Keratinocyte (primary cell): ENCODE measurements around the gene KCNK17. TPM values are rescaled to one million over a fixed set of nuclear protein-coding genes. Genes with fewer than 3 reads are reported as not detected.

ENCODE experiments used
- DNase-seq: peaks from one replicate; pipeline ENCODE4 v3.0.0-alpha.2; 2011; ENCODE audit warnings: low read depth, missing footprints, low spot score
- FAIRE-seq: peaks from 2 replicates; lab custom pipeline; 2011; peaks lifted over from hg19 to GRCh38; lab: Jason Lieb, UNC
- H2AFZ ChIP-seq: 2 replicates; pipeline ENCODE4 v1.6.0; 2012; ENCODE audit warnings: low read length, control low read depth, inconsistent platforms; ENCODE audit not compliant: control insufficient read depth
- H3K27ac ChIP-seq: 2 replicates; pipeline ENCODE4 v1.5.1; 2011; ENCODE audit warnings: low read length; ENCODE audit not compliant: control insufficient read depth, insufficient read depth
- H3K27me3 ChIP-seq: 3 replicates; pipeline ENCODE4 v1.6.0; 2011; ENCODE audit warnings: low read length; ENCODE audit not compliant: control insufficient read depth, insufficient read depth; ENCODE audit errors: extremely low read depth
- H3K36me3 ChIP-seq, 2 experiments: 2 replicates in 1 of 2; 3 replicates in 1 of 2; pipeline ENCODE4 v1.5.1; 2011; ENCODE audit warnings: low read length in 2 of 2, mild to moderate bottlenecking in 1 of 2; ENCODE audit not compliant: control insufficient read depth in 2 of 2, insufficient read depth in 2 of 2; ENCODE audit errors: extremely low read depth in 1 of 2
- H3K4me1 ChIP-seq: 3 replicates; pipeline ENCODE4 v1.5.1; 2011; ENCODE audit warnings: low read length; ENCODE audit not compliant: control insufficient read depth, insufficient read depth; ENCODE audit errors: extremely low read depth
- H3K4me2 ChIP-seq: 3 replicates; pipeline ENCODE4 v1.6.0; 2011; ENCODE audit warnings: low read depth, low read length; ENCODE audit not compliant: control insufficient read depth, insufficient read depth; ENCODE audit errors: extremely low read depth
- H3K4me3 ChIP-seq, 3 experiments: fragments of 200-600 bp in 1 of 3; sonication (generic) in 1 of 3; 2 replicates in 2 of 3; 3 replicates in 1 of 3; pipeline ENCODE4 v1.5.1; 2011 to 2016; ENCODE audit warnings: low read length in 3 of 3, mild to moderate bottlenecking in 3 of 3, control low read depth in 2 of 3, inconsistent platforms in 1 of 3, low read depth in 1 of 3, mixed read lengths in 1 of 3, mixed run types in 1 of 3, moderate library complexity in 1 of 3; ENCODE audit not compliant: control insufficient read depth in 2 of 3, insufficient read depth in 2 of 3; ENCODE audit errors: extremely low read depth in 1 of 3
- H3K79me2 ChIP-seq: 2 replicates; pipeline ENCODE4 v1.6.0; 2012; ENCODE audit warnings: low read length; ENCODE audit not compliant: control insufficient read depth, insufficient read depth
- H3K9ac ChIP-seq: 3 replicates; pipeline ENCODE4 v1.6.0; 2011; ENCODE audit warnings: low read length; ENCODE audit not compliant: control insufficient read depth, insufficient read depth; ENCODE audit errors: extremely low read depth
- H3K9me1 ChIP-seq: 3 replicates; pipeline ENCODE4 v1.6.0; 2011; ENCODE audit warnings: low read length; ENCODE audit not compliant: control insufficient read depth, insufficient read depth; ENCODE audit errors: extremely low read depth
- H3K9me3 ChIP-seq: 2 replicates; pipeline ENCODE4 v1.5.1; 2012; ENCODE audit warnings: low read depth, low read length; ENCODE audit not compliant: control insufficient read depth
- H4K20me1 ChIP-seq: 3 replicates; pipeline ENCODE4 v1.6.0; 2011; ENCODE audit warnings: low read length; ENCODE audit not compliant: control insufficient read depth, insufficient read depth; ENCODE audit errors: extremely low read depth
- CTCF ChIP-seq, 3 experiments: IDR thresholded peaks in 1 of 3; conservative IDR thresholded peaks in 1 of 3; optimal IDR thresholded peaks in 1 of 3; 2 replicates in 2 of 3; 3 replicates in 1 of 3; pipeline versions ENCODE3 to v1.5.1; 2011; ENCODE audit warnings: low read length in 3 of 3, mild to moderate bottlenecking in 3 of 3, moderate library complexity in 2 of 3, control low read depth in 1 of 3, inconsistent platforms in 1 of 3; ENCODE audit not compliant: insufficient read depth in 2 of 3; ENCODE audit errors: extremely low read depth in 1 of 3
- EZH2 ChIP-seq: IDR thresholded peaks from one replicate; pipeline ENCODE4 v1.6.1; 2012; ENCODE audit warnings: inconsistent platforms, mild to moderate bottlenecking, low read length, moderate library complexity
- dilution Hi-C: fragments of 300-500 bp; cut with MboI; formaldehyde crosslinking; loops from one replicate; pipeline ENCODE4 v1.7.0; 2020; ENCODE audit warnings: low sequenced_read_pairs; ENCODE audit not compliant: extremely low pct_ligation_motif_present
- polyA plus RNA-seq, 5 experiments: library from polyadenylated mRNA; depleted of rRNA in 3 of 5; stranded (reverse) in 3 of 5; stranded (forward) in 1 of 5; unstranded in 1 of 5; fragments of >200 nt; gene quantifications; 1 replicate in 1 of 5; 2 replicates in 3 of 5; 3 replicates in 1 of 5; pipeline versions ENCODE4 v1.2.1 to v1.2.3, GENCODE V29; 2011 to 2012; ENCODE audit warnings: missing spikeins in 2 of 5, low read depth in 1 of 5, low replicate concordance in 1 of 5

The KCNK17 gene
- polyA plus RNA-seq, 1 donor (not counting 4 experiments of a cell fraction or from before 2014, with no cell fraction given): not detected

- dilution Hi-C loops: no loop called here
- Histone ChIP-seq H3K4me1 (no peaks in the 10 kb centered on the region), H3K9me3 (no peaks in the 10 kb centered on the region), H3K36me3 (no peaks in the 10 kb centered on the region), H3K9me1 (no peaks in the 10 kb centered on the region), H4K20me1 (no peaks in the 10 kb centered on the region), H3K4me2 (no peak overlapping the region), H3K27me3 (peaks cover 41% of the 10 kb centered on the region), H3K4me3 (no peak overlapping the region), H3K79me2 (no peaks in the 10 kb centered on the region), H2AFZ (no peak overlapping the region), H3K9ac (no peak overlapping the region), H3K27ac (no peak overlapping the region)
- DNase-seq (no peak), FAIRE-seq (no peak)
- TF ChIP-seq EZH2 (peak; percentile 15), CTCF (optimal IDR thresholded peaks at IDR 0.05 in 1 of 3, IDR thresholded peaks at IDR 0.05 in 1 of 3, conservative IDR thresholded peaks at IDR 0.05 in 1 of 3; ENCODE audit: extremely low read depth in 1 of 3, insufficient read depth in 2 of 3, low read length in 3 of 3) (no peak)
These were observed 520 bp downstream of the KCNK17 start for GRCh38 chr6:39313526-39314272.

- FAIRE-seq: no peak
- dilution Hi-C loops: no loop called here
- no peaks in the 10 kb centered on the region for H3K4me1 ChIP-seq
These were observed 1.2 kb downstream of the KCNK17 start for GRCh38 chr6:39312912-39313525.

More at GRCh38 chr6:39312912-39313525, 1.2 kb downstream of the KCNK17 start:
- TF ChIP-seq EZH2 (peak; percentile 36), CTCF (optimal IDR thresholded peaks at IDR 0.05 in 1 of 3, IDR thresholded peaks at IDR 0.05 in 1 of 3, conservative IDR thresholded peaks at IDR 0.05 in 1 of 3; ENCODE audit: extremely low read depth in 1 of 3, insufficient read depth in 2 of 3, low read length in 3 of 3) (no peak)
- no peaks in the 10 kb centered on the region for H3K9me1 ChIP-seq
- no peak overlapping the region for H3K27ac ChIP-seq
- no peak overlapping the region for H2AFZ ChIP-seq
- no peak overlapping the region for H3K4me2 ChIP-seq
- no peak overlapping the region for H3K4me3 ChIP-seq
- DNase-seq: no peak
- H3K9me3 ChIP-seq: no peaks in the 10 kb centered on the region
- H3K27me3 ChIP-seq: peaks cover 41% of the 10 kb centered on the region
- H3K36me3 ChIP-seq: no peaks in the 10 kb centered on the region
- no peaks in the 10 kb centered on the region for H4K20me1 ChIP-seq
- H3K9ac ChIP-seq: no peak overlapping the region
- no peaks in the 10 kb centered on the region for H3K79me2 ChIP-seq
